HUDEP-2 (cell line): ENCODE data around the gene CX3CR1.

Experiments
- DNase-seq, 76 experiments: peaks; one replicate each; lab custom pipeline; 2025; ENCODE audit not compliant: unreplicated experiment in 76 of 76; lab: John Stamatoyannopoulos, UW

CX3CR1 gene

DNA sequence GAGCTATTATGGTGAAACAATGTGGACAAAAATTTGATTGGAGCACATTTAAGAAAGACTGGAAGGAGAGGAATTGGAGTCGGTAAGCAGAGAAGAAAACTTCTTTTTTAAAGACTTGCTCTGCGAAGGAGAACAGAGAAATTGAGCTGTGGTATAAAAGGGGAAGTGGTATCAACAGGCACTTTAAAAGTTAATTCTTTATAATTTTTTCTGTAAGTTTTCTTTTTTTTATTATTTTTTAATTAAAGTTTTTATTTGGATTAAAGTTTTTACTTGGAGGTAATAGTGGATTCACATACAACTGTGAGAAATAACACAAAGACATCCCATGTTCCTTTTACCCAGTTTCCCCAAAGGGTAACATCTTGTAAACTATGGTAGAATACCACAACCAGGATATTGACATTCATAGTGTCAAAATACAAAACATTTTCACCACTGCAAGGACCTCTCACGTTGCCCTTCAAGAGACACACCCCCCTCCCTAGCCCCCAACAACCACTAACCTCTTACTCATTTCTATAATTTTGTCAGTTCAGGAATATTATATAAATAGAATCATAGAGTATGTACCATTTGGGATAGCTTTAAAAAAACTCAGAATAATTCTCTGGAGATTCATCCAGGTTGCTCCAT lies 53.6 kb downstream of the CX3CR1 start:
- no peak for DNase-seq

DNA sequence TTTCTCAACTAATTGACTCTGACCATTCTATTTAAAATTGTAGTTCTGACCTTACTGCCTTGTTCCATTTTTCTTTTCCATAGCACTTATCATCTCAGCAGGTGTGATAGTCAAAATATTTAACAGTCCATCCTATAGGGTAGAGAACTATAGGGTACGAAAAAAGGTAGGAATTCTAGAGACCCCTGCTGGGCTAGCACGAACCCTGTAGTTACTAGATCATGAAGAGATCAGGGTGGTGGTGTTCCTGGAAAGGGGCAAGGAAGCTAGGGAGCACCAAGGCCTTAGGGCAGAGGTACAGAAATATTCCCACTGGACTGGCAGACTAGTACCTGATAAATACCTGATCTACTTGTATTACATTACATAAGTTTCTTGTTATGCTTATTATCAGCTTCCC lies 55.5 kb downstream of the CX3CR1 start:
- no peak for DNase-seq

DNA sequence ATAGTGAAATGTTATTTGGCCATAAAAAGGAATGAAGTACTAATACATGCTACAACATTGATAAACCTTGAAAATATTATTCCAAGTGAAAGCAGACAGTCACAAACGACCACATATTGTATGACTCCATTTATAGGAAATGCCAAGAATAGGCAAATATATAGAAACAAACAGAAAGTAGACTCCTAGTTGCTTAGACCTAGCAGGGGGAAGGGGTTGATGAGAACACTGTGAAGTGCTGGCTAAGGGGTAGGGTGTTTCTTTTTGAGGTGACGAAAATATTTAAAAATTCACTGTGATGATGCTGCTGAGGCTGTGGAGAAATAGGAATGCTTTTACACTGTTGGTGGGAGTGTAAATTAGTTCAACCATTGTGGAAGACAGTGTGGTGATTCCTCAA lies 56.9 kb downstream of the CX3CR1 start:
- DNase-seq, result no peak

- no peak for DNase-seq
These were observed 57.4 kb downstream of the CX3CR1 start for GRCh38 chr3:39222462-39222861.

DNA sequence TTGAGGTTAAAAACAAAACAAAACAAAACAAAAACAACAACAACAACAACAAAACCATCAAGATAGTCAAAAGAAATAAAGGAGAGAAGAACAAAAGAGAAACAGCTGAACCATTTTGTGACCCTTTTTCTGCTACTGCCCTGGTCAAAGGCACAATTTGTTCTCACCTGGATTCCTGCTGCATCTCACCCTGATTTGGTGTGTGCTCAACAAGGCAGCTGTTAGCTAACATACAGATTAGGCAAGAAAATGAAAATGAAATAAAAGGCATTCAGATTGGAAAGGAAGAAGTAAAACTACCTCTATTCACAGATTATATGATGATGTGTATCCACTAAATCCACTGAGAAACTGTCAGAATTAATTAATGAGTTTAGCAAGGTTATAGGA lies 58.7 kb downstream of the CX3CR1 start:
- no peak for DNase-seq

- DNase-seq, result no peak
These were observed 59.3 kb downstream of the CX3CR1 start for GRCh38 chr3:39220407-39221140.

DNA sequence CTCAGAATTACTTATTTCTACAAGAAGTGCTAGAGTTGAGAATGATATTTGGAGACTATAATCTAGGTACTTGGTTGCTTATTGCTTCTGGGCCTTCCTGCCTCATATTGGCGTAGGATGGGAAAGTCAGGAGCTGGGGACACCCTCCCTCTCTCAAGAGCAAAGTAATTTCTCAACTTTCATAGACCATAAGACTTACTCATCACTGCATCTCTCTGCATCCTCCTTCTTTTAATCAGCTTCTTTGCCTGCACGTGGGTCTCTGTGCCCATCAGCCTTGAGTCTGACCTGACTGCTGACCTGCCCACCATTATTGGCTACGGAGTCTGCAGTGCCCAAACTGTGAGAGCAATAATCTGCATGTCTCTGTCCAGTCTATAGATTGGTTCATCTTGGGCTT lies 60.1 kb downstream of the CX3CR1 start:
- DNase-seq, result no peak

DNA sequence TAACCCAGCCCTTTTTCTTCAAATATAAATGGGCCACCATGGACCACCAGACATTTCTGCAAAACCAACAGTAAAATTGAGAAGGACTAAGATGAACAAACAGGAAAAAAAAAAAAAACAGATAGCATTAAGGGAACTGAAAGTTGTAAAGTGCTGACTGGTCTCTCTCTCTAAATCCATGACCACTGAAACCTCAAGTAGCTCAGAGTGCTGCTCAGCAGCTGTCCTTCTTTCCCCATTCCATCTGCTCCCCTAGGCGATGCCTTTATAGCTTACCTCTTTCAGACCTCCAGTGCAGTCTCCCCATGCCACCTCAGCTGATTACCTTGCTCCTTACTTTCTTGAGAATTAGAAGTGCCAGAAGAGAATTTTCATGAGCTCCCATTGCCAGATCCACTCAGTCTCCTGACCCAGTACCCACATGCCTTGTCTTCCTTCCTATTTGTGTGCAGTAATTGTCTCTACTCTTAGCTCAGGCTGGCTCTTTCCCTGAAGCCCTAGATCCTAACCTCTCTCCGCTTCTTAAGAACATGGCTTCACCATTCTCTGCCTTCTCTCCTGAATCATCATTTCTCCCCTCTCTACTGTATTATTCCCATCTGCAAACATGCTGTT lies 63.6 kb downstream of the CX3CR1 start:
- DNase-seq, result no peak

DNA sequence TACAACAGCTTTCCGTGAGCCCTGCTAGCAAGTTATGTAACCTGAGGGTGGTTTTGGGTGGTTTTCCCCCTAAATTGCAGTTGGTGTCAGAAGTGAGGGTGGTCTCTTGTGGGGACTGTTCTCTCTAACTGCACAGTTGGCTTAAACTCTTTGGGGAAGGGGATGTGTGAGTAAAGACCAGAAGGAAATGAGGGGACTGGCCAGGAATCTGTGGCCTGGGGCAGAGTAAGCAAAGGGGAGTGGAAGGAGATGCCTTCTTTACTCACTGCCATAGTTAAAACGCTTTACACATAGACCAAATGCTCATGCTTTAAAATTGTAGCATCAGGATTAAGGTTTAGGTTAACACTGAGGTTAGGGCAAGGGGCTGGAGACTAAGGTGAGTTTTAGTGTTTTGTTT lies 66.2 kb downstream of the CX3CR1 start:
- no peak for DNase-seq
